HEK293 (cell line): ENCODE results near the gene ADRM1.
A peak's percentile ranks its signal among the peaks of the same experiment; 100 is the strongest.

Experiments
- ELK4 ChIP-seq: IDR thresholded peaks from 2 replicates; pipeline ENCODE4 v1.6.1; 2011; ENCODE audit warnings: mild to moderate bottlenecking, low read depth, low read length, borderline replicate concordance
- GLI2 ChIP-seq: fragments of 450-650 bp; formaldehyde crosslinking; IDR thresholded peaks from 2 replicates; pipeline ENCODE4; 2017; ENCODE audit warnings: missing biosample characterization, missing genetic modification characterization, low read depth, borderline replicate concordance
- HOXA7 ChIP-seq: sonication (generic); formaldehyde crosslinking; IDR thresholded peaks from 2 replicates; pipeline ENCODE4 v1.8.1; 2022; ENCODE audit warnings: missing genetic modification reagents, borderline replicate concordance
- INSM2 ChIP-seq: fragments of 450-650 bp; formaldehyde crosslinking; IDR thresholded peaks from 2 replicates; pipeline ENCODE4 v1.5.1; 2016; ENCODE audit warnings: missing biosample characterization, missing genetic modification characterization
- KLF16 ChIP-seq: fragments of 450-650 bp; formaldehyde crosslinking; IDR thresholded peaks from 2 replicates; pipeline ENCODE4 v1.5.1; 2017; ENCODE audit warnings: missing biosample characterization, missing genetic modification characterization
- KLF8 ChIP-seq: fragments of 450-650 bp; formaldehyde crosslinking; IDR thresholded peaks from 2 replicates; pipeline ENCODE4 v1.5.1; 2016; ENCODE audit warnings: missing biosample characterization, missing genetic modification characterization
- PRDM4 ChIP-seq: fragments of 450-650 bp; formaldehyde crosslinking; IDR thresholded peaks from 2 replicates; pipeline ENCODE4 v1.5.1; 2017; ENCODE audit warnings: missing biosample characterization, missing genetic modification characterization
- SCRT2 ChIP-seq: fragments of 450-650 bp; formaldehyde crosslinking; IDR thresholded peaks from 2 replicates; pipeline ENCODE4 v1.5.1; 2016; ENCODE audit warnings: missing biosample characterization, missing genetic modification characterization
- ZBTB21 ChIP-seq: fragments of 450-650 bp; formaldehyde crosslinking; IDR thresholded peaks from 2 replicates; pipeline ENCODE4 v1.5.1; 2017; ENCODE audit warnings: missing biosample characterization, missing genetic modification characterization
- ZBTB44 ChIP-seq: fragments of 450-650 bp; IDR thresholded peaks from 2 replicates; pipeline ENCODE4 v1.5.1; 2018; ENCODE audit warnings: missing biosample characterization, mild to moderate bottlenecking, missing genetic modification characterization
- ZFHX2 ChIP-seq: fragments of 450-650 bp; formaldehyde crosslinking; conservative IDR thresholded peaks from 2 replicates; pipeline ENCODE4 v1.5.1; 2016; ENCODE audit warnings: missing biosample characterization, missing genetic modification characterization
- ZNF114 ChIP-seq: fragments of 450-650 bp; formaldehyde crosslinking; IDR thresholded peaks from 2 replicates; pipeline ENCODE4 v1.5.0; 2017; ENCODE audit warnings: missing biosample characterization, missing genetic modification characterization
- ZNF121 ChIP-seq: fragments of 450-650 bp; formaldehyde crosslinking; IDR thresholded peaks from 2 replicates; pipeline ENCODE4 v1.5.1; 2016; ENCODE audit warnings: missing biosample characterization, missing genetic modification characterization
- ZNF155 ChIP-seq: fragments of 450-650 bp; formaldehyde crosslinking; IDR thresholded peaks from 2 replicates; pipeline ENCODE4 v1.5.1; 2016; ENCODE audit warnings: missing biosample characterization, missing genetic modification characterization
- ZNF169 ChIP-seq: fragments of 450-650 bp; formaldehyde crosslinking; IDR thresholded peaks from 2 replicates; pipeline ENCODE4 v1.5.1; 2016; ENCODE audit warnings: missing biosample characterization, missing genetic modification characterization
- ZNF184 ChIP-seq: fragments of 450-650 bp; IDR thresholded peaks from 2 replicates; pipeline ENCODE4 v1.5.1; 2018; ENCODE audit warnings: missing biosample characterization, mild to moderate bottlenecking, missing genetic modification characterization
- ZNF211 ChIP-seq: fragments of 450-650 bp; formaldehyde crosslinking; IDR thresholded peaks from 2 replicates; pipeline ENCODE4 v1.5.1; 2016; ENCODE audit warnings: low read depth, missing biosample characterization, missing genetic modification characterization
- ZNF350 ChIP-seq: fragments of 450-650 bp; formaldehyde crosslinking; IDR thresholded peaks from 2 replicates; pipeline ENCODE4 v1.5.0; 2017; ENCODE audit warnings: missing biosample characterization, mild to moderate bottlenecking, missing genetic modification characterization
- ZNF394 ChIP-seq: fragments of 450-650 bp; formaldehyde crosslinking; IDR thresholded peaks from 2 replicates; pipeline ENCODE4 v1.5.1; 2016; ENCODE audit warnings: missing biosample characterization, missing genetic modification characterization, mild to moderate bottlenecking, moderate library complexity, borderline replicate concordance
- ZNF423 ChIP-seq: fragments of 450-650 bp; formaldehyde crosslinking; IDR thresholded peaks from 2 replicates; pipeline ENCODE4 v1.5.1; 2016; ENCODE audit warnings: missing biosample characterization, missing genetic modification characterization
- ZNF473 ChIP-seq: fragments of 450-650 bp; formaldehyde crosslinking; IDR thresholded peaks from 2 replicates; pipeline ENCODE4 v1.5.1; 2017; ENCODE audit warnings: missing biosample characterization, missing genetic modification characterization
- ZNF510 ChIP-seq: fragments of 450-650 bp; formaldehyde crosslinking; IDR thresholded peaks from 2 replicates; pipeline ENCODE4 v1.5.1; 2018; ENCODE audit warnings: mild to moderate bottlenecking, missing genetic modification characterization, missing biosample characterization; ENCODE audit not compliant: insufficient replicate concordance
- ZNF530 ChIP-seq: fragments of 450-650 bp; formaldehyde crosslinking; IDR thresholded peaks from 2 replicates; pipeline ENCODE4 v1.5.1; 2016; ENCODE audit warnings: low read depth, missing biosample characterization, missing genetic modification characterization
- ZNF555 ChIP-seq: fragments of 450-650 bp; formaldehyde crosslinking; conservative IDR thresholded peaks from 2 replicates; pipeline ENCODE4 v1.5.1; 2017; ENCODE audit warnings: missing biosample characterization, mild to moderate bottlenecking, missing genetic modification characterization, inconsistent platforms
- ZNF560 ChIP-seq: fragments of 450-650 bp; formaldehyde crosslinking; IDR thresholded peaks from 2 replicates; pipeline ENCODE4 v1.5.1; 2017; ENCODE audit warnings: missing biosample characterization, missing genetic modification characterization, borderline replicate concordance
- ZNF585B ChIP-seq: fragments of 450-650 bp; formaldehyde crosslinking; IDR thresholded peaks from 2 replicates; pipeline ENCODE4 v1.5.1; 2016; ENCODE audit warnings: missing biosample characterization, missing genetic modification characterization
- ZNF596 ChIP-seq: fragments of 450-650 bp; IDR thresholded peaks from 2 replicates; pipeline ENCODE4 v1.5.0; 2018; ENCODE audit warnings: missing biosample characterization, mild to moderate bottlenecking, missing genetic modification characterization, moderate library complexity
- ZNF600 ChIP-seq: fragments of 450-650 bp; formaldehyde crosslinking; IDR thresholded peaks from 2 replicates; pipeline ENCODE4 v1.5.1; 2016; ENCODE audit warnings: missing biosample characterization, missing genetic modification characterization
- ZNF623 ChIP-seq: fragments of 450-650 bp; formaldehyde crosslinking; IDR thresholded peaks from 2 replicates; pipeline ENCODE4 v1.5.1; 2016; ENCODE audit warnings: missing biosample characterization, missing genetic modification characterization
- ZNF626 ChIP-seq: fragments of 450-650 bp; sonication (Bioruptor Pico); formaldehyde crosslinking; IDR thresholded peaks from 2 replicates; pipeline ENCODE4 v1.5.1; 2018; ENCODE audit warnings: missing biosample characterization, missing genetic modification characterization, inconsistent platforms
- ZNF654 ChIP-seq: fragments of 450-650 bp; formaldehyde crosslinking; IDR thresholded peaks from 2 replicates; pipeline ENCODE4 v1.5.1; 2016; ENCODE audit warnings: low read depth, missing biosample characterization, missing genetic modification characterization
- ZNF670 ChIP-seq: fragments of 450-650 bp; formaldehyde crosslinking; IDR thresholded peaks from 2 replicates; pipeline ENCODE4 v1.5.1; 2016; ENCODE audit warnings: missing biosample characterization, missing genetic modification characterization, low read depth
- ZNF701 ChIP-seq: fragments of 450-650 bp; formaldehyde crosslinking; IDR thresholded peaks from 2 replicates; pipeline ENCODE4 v1.5.1; 2016; ENCODE audit warnings: missing biosample characterization, missing genetic modification characterization
- ZNF776 ChIP-seq: fragments of 450-650 bp; formaldehyde crosslinking; IDR thresholded peaks from 2 replicates; pipeline ENCODE4 v1.5.0; 2017; ENCODE audit warnings: missing biosample characterization, missing genetic modification characterization, borderline replicate concordance
- ZNF791 ChIP-seq: fragments of 450-650 bp; formaldehyde crosslinking; IDR thresholded peaks from 2 replicates; pipeline ENCODE4 v1.5.1; 2016; ENCODE audit warnings: missing biosample characterization, missing genetic modification characterization
- ZNF792 ChIP-seq: fragments of 450-650 bp; formaldehyde crosslinking; IDR thresholded peaks from 2 replicates; pipeline ENCODE4 v1.5.1; 2016; ENCODE audit warnings: missing biosample characterization, missing genetic modification characterization
- ZXDB ChIP-seq: fragments of 450-650 bp; formaldehyde crosslinking; IDR thresholded peaks from 2 replicates; pipeline ENCODE4 v1.5.1; 2016; ENCODE audit warnings: missing biosample characterization, missing genetic modification characterization

ADRM1 gene

GRCh38 chr20:62350098-62350628 is 47.4 kb downstream of the ADRM1 start (continued):
- no peak for TF ChIP-seq ELK4
- TF ChIP-seq ZXDB (tag by site-specific recombination): no peak
- TF ChIP-seq ZNF792: no peak
- no peak for TF ChIP-seq ZNF776
- peak; percentile 100 for TF ChIP-seq ZNF121 (tag by site-specific recombination)
- TF ChIP-seq ZNF626 (tag by site-specific recombination): no peak
- no peak for TF ChIP-seq ZNF473
- TF ChIP-seq ZNF350 (tag by site-specific recombination): no peak
- no peak for TF ChIP-seq INSM2
- TF ChIP-seq ZNF423 (tag by site-specific recombination): no peak
- no peak for TF ChIP-seq ZNF623 (tag by site-specific recombination)
- TF ChIP-seq ZBTB44 (tag by site-specific recombination): no peak
- TF ChIP-seq ZNF555: no peak
- TF ChIP-seq ZNF654 (tag by site-specific recombination): no peak
- no peak for TF ChIP-seq ZNF184
- no peak for TF ChIP-seq ZNF560 (tag by site-specific recombination)
- TF ChIP-seq ZNF600 (tag by site-specific recombination): 0 out of 2 replicates have a peak, but pooled peaks have one; percentile 44
- no peak for TF ChIP-seq ZNF791
- TF ChIP-seq SCRT2 (tag by site-specific recombination): peak; percentile 99
- TF ChIP-seq ZNF155 (tag by site-specific recombination): no peak
- TF ChIP-seq HOXA7 (CRISPR knock-in tag): no peak
- TF ChIP-seq KLF8 (tag by site-specific recombination): no peak
- TF ChIP-seq ZNF530 (tag by site-specific recombination): no peak
- no peak for TF ChIP-seq ZNF670 (tag by site-specific recombination)
- TF ChIP-seq ZFHX2: peak; percentile 47
- no peak for TF ChIP-seq ZNF169 (tag by site-specific recombination)
- no peak for TF ChIP-seq ZNF394
- TF ChIP-seq ZNF701 (tag by site-specific recombination): no peak
- no peak for TF ChIP-seq ZNF585B (tag by site-specific recombination)
- TF ChIP-seq GLI2: no peak
- TF ChIP-seq ZBTB21: no peak
- TF ChIP-seq ZNF211: no peak
- TF ChIP-seq ZNF114: no peak
- no peak for TF ChIP-seq PRDM4 (tag by site-specific recombination)
- no peak for TF ChIP-seq ZNF596
- no peak for TF ChIP-seq KLF16 (tag by site-specific recombination)
- TF ChIP-seq ZNF510 (tag by site-specific recombination): no peak
